HepG2 (cell line): ENCODE measurements around the gene ZG16. TPM values are rescaled to one million over a fixed set of nuclear protein-coding genes. Genes with fewer than 3 reads are reported as not detected.

Experiments
- JARID2 ChIP-seq: sonication (generic); formaldehyde crosslinking; IDR thresholded peaks from 2 replicates; pipeline ENCODE4 v1.8.1; 2023; ENCODE audit warnings: missing genetic modification reagents, inconsistent platforms; ENCODE audit not compliant: insufficient replicate concordance
- NFIB ChIP-seq: sonication (generic); formaldehyde crosslinking; IDR thresholded peaks from 2 replicates; pipeline ENCODE4 v1.9.0; 2021; ENCODE audit warnings: missing genetic modification reagents, mild to moderate bottlenecking, borderline replicate concordance
- RARG ChIP-seq: sonication (generic); formaldehyde crosslinking; IDR thresholded peaks from 2 replicates; pipeline ENCODE4 v1.4.0; 2020; ENCODE audit warnings: low read depth, mild to moderate bottlenecking, missing genetic modification reagents
- RXRA ChIP-seq: sonication (generic); formaldehyde crosslinking; IDR thresholded peaks from 2 replicates; pipeline ENCODE4 v1.5.1; 2020; ENCODE audit warnings: missing genetic modification reagents
- ZKSCAN5 ChIP-seq: sonication (generic); formaldehyde crosslinking; IDR thresholded peaks from 2 replicates; pipeline ENCODE4 v1.5.1; 2020; ENCODE audit warnings: mild to moderate bottlenecking, missing genetic modification reagents
- ZNF138 ChIP-seq: sonication (generic); formaldehyde crosslinking; IDR thresholded peaks from 2 replicates; pipeline ENCODE4 v1.5.0; 2020; ENCODE audit warnings: mild to moderate bottlenecking, low read depth, missing genetic modification reagents
- ZNF331 ChIP-seq: sonication (generic); formaldehyde crosslinking; IDR thresholded peaks from 2 replicates; pipeline ENCODE4 v1.4.0; 2020; ENCODE audit warnings: missing genetic modification reagents
- ZNF614 ChIP-seq: IDR thresholded peaks from 2 replicates; pipeline ENCODE4 v1.6.1; 2018; ENCODE audit warnings: missing biosample characterization, missing genetic modification reagents, inconsistent platforms, borderline replicate concordance
- polyA plus RNA-seq, 8 experiments: library from polyadenylated mRNA; depleted of rRNA in 3 of 8; stranded (reverse) in 7 of 8; unstranded in 1 of 8; fragments of >200 nt; fragmentation: Illumina TruSeq in 4 of 8; extraction: Trizol in 4 of 8; gene quantifications; 2 replicates each; pipeline versions ENCODE4 v1.2.1 to v1.2.3, GENCODE V29; 2011 to 2016; ENCODE audit warnings: low read depth in 4 of 8, missing spikeins in 1 of 8, mixed read lengths in 1 of 8; ENCODE audit not compliant: insufficient read depth in 1 of 8
- total RNA-seq, 5 experiments: library from RNA; depleted of rRNA; stranded (reverse); fragments of >200 nt; fragmentation: Illumina TruSeq; extraction: Trizol; gene quantifications; 2 replicates each; pipeline ENCODE4 v1.2.3, GENCODE V29; 2016; ENCODE audit warnings: low read depth in 1 of 5
- TF ChIP-seq, protein P1 (sequence below), 2 experiments: fragments of 450-650 bp in 1 of 2; sonication (generic) in 1 of 2; formaldehyde crosslinking in 1 of 2; IDR thresholded peaks; 2 replicates each; pipeline versions ENCODE4 v1.6.1 to v1.8.0; 2016 to 2022; ENCODE audit warnings: antibody characterized with exemption in 1 of 2, mild to moderate bottlenecking in 1 of 2, missing genetic modification reagents in 1 of 2
- TF ChIP-seq, protein P2 (sequence below): sonication (generic); formaldehyde crosslinking; IDR thresholded peaks from 2 replicates; pipeline ENCODE4 v1.9.0; 2021; ENCODE audit warnings: missing genetic modification reagents, borderline replicate concordance
- TF ChIP-seq, protein P3 (sequence below): IDR thresholded peaks from 2 replicates; pipeline ENCODE4 v1.6.1; 2016
- TF ChIP-seq, protein P4 (sequence below): IDR thresholded peaks from 2 replicates; pipeline ENCODE4 v1.6.1; 2016; ENCODE audit warnings: low read depth

The ZG16 gene
- total and polyA plus RNA-seq, 2 of the 13 experiments (the other 11 are each of a cell fraction or from before 2014, with no cell fraction given): 0.04 to 0.07 TPM

DNA sequence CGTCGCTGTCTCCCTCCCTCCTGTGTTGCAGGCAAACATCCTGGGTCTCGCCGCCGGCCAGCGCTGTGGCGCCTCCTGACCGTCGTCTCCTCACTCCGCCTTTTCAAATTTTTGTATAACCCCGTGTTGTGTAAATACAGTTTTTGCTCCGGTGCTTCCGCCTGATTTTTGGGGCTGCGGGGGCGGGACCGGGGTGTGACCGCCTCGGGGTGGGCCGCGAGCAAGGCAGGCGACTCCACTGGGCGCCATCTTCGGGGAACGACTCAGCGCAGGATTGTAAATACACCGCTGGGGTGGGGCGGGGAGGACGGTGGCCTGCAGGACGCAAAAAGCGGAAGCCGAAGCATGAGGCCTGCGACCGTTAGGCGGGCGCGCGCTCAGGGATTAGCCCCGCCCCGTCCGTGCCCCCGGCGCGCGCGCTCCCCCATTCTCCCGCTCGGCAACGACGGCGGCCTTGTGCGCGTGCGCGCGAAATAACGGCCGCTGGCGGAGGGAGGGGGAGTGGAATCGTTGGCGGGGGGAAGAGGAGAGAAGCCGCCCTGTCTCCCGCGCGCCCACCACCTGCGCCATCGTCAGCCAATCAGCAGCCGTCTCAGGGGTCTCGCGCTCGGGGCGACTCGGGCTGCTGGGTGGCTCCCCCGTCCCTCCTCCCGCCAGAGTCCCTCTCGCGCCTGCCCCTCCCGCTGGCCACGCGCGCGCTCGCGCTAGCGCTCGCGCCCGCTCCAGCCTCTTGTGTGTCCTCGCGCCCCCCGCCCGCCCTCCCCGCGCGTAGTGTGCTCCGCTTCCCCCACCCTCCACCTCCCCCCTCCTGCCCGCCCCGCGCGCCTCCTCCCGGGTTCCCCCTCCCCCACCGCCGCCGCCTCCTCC, 27.4 kb downstream of the ZG16 start (continued):
- TF ChIP-seq, protein P1, sequence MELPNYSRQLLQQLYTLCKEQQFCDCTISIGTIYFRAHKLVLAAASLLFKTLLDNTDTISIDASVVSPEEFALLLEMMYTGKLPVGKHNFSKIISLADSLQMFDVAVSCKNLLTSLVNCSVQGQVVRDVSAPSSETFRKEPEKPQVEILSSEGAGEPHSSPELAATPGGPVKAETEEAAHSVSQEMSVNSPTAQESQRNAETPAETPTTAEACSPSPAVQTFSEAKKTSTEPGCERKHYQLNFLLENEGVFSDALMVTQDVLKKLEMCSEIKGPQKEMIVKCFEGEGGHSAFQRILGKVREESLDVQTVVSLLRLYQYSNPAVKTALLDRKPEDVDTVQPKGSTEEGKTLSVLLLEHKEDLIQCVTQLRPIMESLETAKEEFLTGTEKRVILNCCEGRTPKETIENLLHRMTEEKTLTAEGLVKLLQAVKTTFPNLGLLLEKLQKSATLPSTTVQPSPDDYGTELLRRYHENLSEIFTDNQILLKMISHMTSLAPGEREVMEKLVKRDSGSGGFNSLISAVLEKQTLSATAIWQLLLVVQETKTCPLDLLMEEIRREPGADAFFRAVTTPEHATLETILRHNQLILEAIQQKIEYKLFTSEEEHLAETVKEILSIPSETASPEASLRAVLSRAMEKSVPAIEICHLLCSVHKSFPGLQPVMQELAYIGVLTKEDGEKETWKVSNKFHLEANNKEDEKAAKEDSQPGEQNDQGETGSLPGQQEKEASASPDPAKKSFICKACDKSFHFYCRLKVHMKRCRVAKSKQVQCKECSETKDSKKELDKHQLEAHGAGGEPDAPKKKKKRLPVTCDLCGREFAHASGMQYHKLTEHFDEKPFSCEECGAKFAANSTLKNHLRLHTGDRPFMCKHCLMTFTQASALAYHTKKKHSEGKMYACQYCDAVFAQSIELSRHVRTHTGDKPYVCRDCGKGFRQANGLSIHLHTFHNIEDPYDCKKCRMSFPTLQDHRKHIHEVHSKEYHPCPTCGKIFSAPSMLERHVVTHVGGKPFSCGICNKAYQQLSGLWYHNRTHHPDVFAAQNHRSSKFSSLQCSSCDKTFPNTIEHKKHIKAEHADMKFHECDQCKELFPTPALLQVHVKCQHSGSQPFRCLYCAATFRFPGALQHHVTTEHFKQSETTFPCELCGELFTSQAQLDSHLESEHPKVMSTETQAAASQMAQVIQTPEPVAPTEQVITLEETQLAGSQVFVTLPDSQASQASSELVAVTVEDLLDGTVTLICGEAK (IDR thresholded peaks at IDR 0.05): no peak
- TF ChIP-seq, protein P1 (CRISPR knock-in tag; IDR thresholded peaks at IDR 0.05): peak; percentile 93
- no peak for TF ChIP-seq NFIB
- no peak for TF ChIP-seq ZKSCAN5 (CRISPR knock-in tag)
- TF ChIP-seq, protein P2, sequence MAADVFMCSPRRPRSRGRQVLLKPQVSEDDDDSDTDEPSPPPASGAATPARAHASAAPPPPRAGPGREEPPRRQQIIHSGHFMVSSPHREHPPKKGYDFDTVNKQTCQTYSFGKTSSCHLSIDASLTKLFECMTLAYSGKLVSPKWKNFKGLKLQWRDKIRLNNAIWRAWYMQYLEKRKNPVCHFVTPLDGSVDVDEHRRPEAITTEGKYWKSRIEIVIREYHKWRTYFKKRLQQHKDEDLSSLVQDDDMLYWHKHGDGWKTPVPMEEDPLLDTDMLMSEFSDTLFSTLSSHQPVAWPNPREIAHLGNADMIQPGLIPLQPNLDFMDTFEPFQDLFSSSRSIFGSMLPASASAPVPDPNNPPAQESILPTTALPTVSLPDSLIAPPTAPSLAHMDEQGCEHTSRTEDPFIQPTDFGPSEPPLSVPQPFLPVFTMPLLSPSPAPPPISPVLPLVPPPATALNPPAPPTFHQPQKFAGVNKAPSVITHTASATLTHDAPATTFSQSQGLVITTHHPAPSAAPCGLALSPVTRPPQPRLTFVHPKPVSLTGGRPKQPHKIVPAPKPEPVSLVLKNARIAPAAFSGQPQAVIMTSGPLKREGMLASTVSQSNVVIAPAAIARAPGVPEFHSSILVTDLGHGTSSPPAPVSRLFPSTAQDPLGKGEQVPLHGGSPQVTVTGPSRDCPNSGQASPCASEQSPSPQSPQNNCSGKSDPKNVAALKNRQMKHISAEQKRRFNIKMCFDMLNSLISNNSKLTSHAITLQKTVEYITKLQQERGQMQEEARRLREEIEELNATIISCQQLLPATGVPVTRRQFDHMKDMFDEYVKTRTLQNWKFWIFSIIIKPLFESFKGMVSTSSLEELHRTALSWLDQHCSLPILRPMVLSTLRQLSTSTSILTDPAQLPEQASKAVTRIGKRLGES (CRISPR knock-in tag): peak; percentile 70; the same call in 1 of the 2 replicates
- TF ChIP-seq ZNF614 (CRISPR knock-in tag): peak; percentile 87
- TF ChIP-seq, protein P3, sequence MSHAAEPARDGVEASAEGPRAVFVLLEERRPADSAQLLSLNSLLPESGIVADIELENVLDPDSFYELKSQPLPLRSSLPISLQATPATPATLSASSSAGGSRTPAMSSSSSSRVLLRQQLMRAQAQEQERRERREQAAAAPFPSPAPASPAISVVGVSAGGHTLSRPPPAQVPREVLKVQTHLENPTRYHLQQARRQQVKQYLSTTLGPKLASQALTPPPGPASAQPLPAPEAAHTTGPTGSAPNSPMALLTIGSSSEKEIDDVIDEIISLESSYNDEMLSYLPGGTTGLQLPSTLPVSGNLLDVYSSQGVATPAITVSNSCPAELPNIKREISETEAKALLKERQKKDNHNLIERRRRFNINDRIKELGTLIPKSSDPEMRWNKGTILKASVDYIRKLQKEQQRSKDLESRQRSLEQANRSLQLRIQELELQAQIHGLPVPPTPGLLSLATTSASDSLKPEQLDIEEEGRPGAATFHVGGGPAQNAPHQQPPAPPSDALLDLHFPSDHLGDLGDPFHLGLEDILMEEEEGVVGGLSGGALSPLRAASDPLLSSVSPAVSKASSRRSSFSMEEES: peak; percentile 91
- TF ChIP-seq ZNF138: peak; percentile 77; the same call in 1 of the 2 replicates
- TF ChIP-seq RARG (CRISPR knock-in tag): no peak; the same call in 1 of the 2 replicates
- TF ChIP-seq JARID2: peak; percentile 94
- peak; percentile 92 for TF ChIP-seq ZNF331 (CRISPR knock-in tag)
- TF ChIP-seq RXRA (CRISPR knock-in tag): peak; percentile 91
- TF ChIP-seq, protein P4, sequence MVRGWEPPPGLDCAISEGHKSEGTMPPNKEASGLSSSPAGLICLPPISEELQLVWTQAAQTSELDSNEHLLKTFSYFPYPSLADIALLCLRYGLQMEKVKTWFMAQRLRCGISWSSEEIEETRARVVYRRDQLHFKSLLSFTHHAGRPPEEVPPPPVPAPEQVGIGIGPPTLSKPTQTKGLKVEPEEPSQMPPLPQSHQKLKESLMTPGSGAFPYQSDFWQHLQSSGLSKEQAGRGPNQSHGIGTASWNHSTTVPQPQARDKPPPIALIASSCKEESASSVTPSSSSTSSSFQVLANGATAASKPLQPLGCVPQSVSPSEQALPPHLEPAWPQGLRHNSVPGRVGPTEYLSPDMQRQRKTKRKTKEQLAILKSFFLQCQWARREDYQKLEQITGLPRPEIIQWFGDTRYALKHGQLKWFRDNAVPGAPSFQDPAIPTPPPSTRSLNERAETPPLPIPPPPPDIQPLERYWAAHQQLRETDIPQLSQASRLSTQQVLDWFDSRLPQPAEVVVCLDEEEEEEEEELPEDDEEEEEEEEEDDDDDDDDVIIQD (CRISPR knock-in tag): peak; percentile 51; the same call in 1 of the 2 replicates
